Measurements from ENCODE around the gene UTS2R. TPM values are rescaled to one million over a fixed set of nuclear protein-coding genes. Genes with fewer than 3 reads are reported as not detected.

UTS2R gene
- 1.5 TPM in 1 of 2 replicates, not detected in the other for total RNA-seq (2014; rRNA removed; shearing (Covaris generic))

- no peak for DNase-seq (ENCODE audit: low spot score)
- in situ Hi-C loops (cut with HindIII; ENCODE audit: low sequenced_read_pairs): no loop called here
Observed at GRCh38 chr17:82371333-82372248, at the start of gene UTS2R. UTS2R (plus strand) TSS chr17:82371765; CDS start chr17:82374325, 2,560 bp downstream.

- in situ Hi-C loops (cut with HindIII; ENCODE audit: low sequenced_read_pairs): no loop called here
- no peak for DNase-seq (ENCODE audit: low spot score)
Observed at GRCh38 chr17:82321947-82322466, 49.6 kb upstream of the UTS2R start.

GRCh38 chr17:82322526-82323453 lies 48.8 kb upstream of the UTS2R start:
- in situ Hi-C loops (cut with HindIII; ENCODE audit: low sequenced_read_pairs): no loop called here
- DNase-seq (ENCODE audit: low spot score): no peak

- DNase-seq (ENCODE audit: low spot score): no peak
Observed at GRCh38 chr17:82323514-82324234, 47.9 kb upstream of the UTS2R start.

GRCh38 chr17:82324566-82325285 lies 46.8 kb upstream of the UTS2R start:
- no peak for DNase-seq (ENCODE audit: low spot score)
- in situ Hi-C loops (cut with HindIII; ENCODE audit: low sequenced_read_pairs): no loop called here

More at GRCh38 chr17:82323514-82324234, 47.9 kb upstream of the UTS2R start:
- in situ Hi-C loops (cut with HindIII; ENCODE audit: low sequenced_read_pairs): no loop called here

GRCh38 chr17:82325286-82326180 lies 46.0 kb upstream of the UTS2R start:
- in situ Hi-C loops (cut with HindIII; ENCODE audit: low sequenced_read_pairs): no loop called here
- no peak for DNase-seq (ENCODE audit: low spot score)

GRCh38 chr17:82327289-82327688 lies 44.3 kb upstream of the UTS2R start:
- no peak for DNase-seq (ENCODE audit: low spot score)
- in situ Hi-C loops (cut with HindIII; ENCODE audit: low sequenced_read_pairs): no loop called here

GRCh38 chr17:82327757-82328140 lies 43.8 kb upstream of the UTS2R start:
- in situ Hi-C loops (cut with HindIII; ENCODE audit: low sequenced_read_pairs): no loop called here
- DNase-seq (ENCODE audit: low spot score): no peak

- no peak for DNase-seq (ENCODE audit: low spot score)
- in situ Hi-C loops (cut with HindIII; ENCODE audit: low sequenced_read_pairs): no loop called here
Observed at GRCh38 chr17:82328141-82328993, 43.2 kb upstream of the UTS2R start.

GRCh38 chr17:82328994-82329507 lies 42.5 kb upstream of the UTS2R start:
- in situ Hi-C loops (cut with HindIII; ENCODE audit: low sequenced_read_pairs): no loop called here
- no peak for DNase-seq (ENCODE audit: low spot score)

- in situ Hi-C loops (cut with HindIII; ENCODE audit: low sequenced_read_pairs): no loop called here
Observed at GRCh38 chr17:82329683-82330321, 41.8 kb upstream of the UTS2R start.

GRCh38 chr17:82330322-82331239 lies 41.0 kb upstream of the UTS2R start:
- DNase-seq (ENCODE audit: low spot score): no peak
- in situ Hi-C loops (cut with HindIII; ENCODE audit: low sequenced_read_pairs): no loop called here

More at GRCh38 chr17:82329683-82330321, 41.8 kb upstream of the UTS2R start:
- DNase-seq (ENCODE audit: low spot score): no peak

GRCh38 chr17:82331345-82331939 lies 40.1 kb upstream of the UTS2R start:
- DNase-seq (ENCODE audit: low spot score): no peak

GRCh38 chr17:82332669-82333278 lies 38.8 kb upstream of the UTS2R start:
- DNase-seq (ENCODE audit: low spot score): no peak
- in situ Hi-C loops (cut with HindIII; ENCODE audit: low sequenced_read_pairs): no loop called here

More at GRCh38 chr17:82331345-82331939, 40.1 kb upstream of the UTS2R start:
- in situ Hi-C loops (cut with HindIII; ENCODE audit: low sequenced_read_pairs): no loop called here

Measured in G401 (cell line).